HCT116 (cell line): Measurements from ENCODE around the gene PARVA. TPM values are rescaled to one million over a fixed set of nuclear protein-coding genes. Genes with fewer than 3 reads are reported as not detected.

ENCODE experiments used
- ATAC-seq: fragments of 200-7000 bp; cut with Tn5 transposase; 2 replicates; pipeline ENCODE4 v1.9.1; 2020; ENCODE audit warnings: mild to moderate bottlenecking, moderate library complexity
- BruUV-seq: library from RNA; stranded (reverse); fragments of 400-500 nt; replicated peaks from 2 replicates; lab custom pipeline; 2021; lab: Mats Ljungman, UMichigan
- CTCF ChIA-PET: fragments of 300-600 bp; sonication (Branson Sonifier 250); formaldehyde crosslinking; loops from one replicate; lab custom pipeline; 2021; ENCODE audit warnings: antibody characterized with exemption; lab: Charles Lee
- POLR2A ChIA-PET: fragments of 300-600, 350-600 bp; sonication (Branson Sonifier 250); formaldehyde crosslinking; loops from one replicate; lab custom pipeline; 2021; ENCODE audit warnings: antibody characterized with exemption; lab: Charles Lee
- RAD21 ChIA-PET, 2 experiments: fragments of 300-600 bp; sonication (Branson Sonifier 250); formaldehyde crosslinking; loops; one replicate each; lab custom pipeline; 2023; ENCODE audit warnings: low total read pairs in 2 of 2; ENCODE audit not compliant: uncharacterized antibody in 2 of 2, unreplicated experiment in 2 of 2, low non-redundant PET in 1 of 2; lab: Charles Lee
- DNase-seq: peaks from one replicate; pipeline ENCODE4 v3.0.0-alpha.2; 2010; ENCODE audit warnings: low read depth, low spot score
- H2AFZ ChIP-seq: fragments of 200-600 bp; shearing (Covaris generic), sonication (generic); 2 replicates; pipeline ENCODE4 v1.6.1; 2017; ENCODE audit warnings: low read depth, mixed run types, mixed read lengths, antibody characterized with exemption, low read length; ENCODE audit not compliant: poor library complexity, severe bottlenecking
- H3K27ac ChIP-seq: 2 replicates; pipeline ENCODE4 v1.5.1; 2012; ENCODE audit warnings: low read depth, low read length
- H3K27me3 ChIP-seq: fragments of 200-600 bp; sonication (generic); 2 replicates; pipeline ENCODE4 v1.6.1; 2016; ENCODE audit warnings: mixed run types, low read length, mixed read lengths; ENCODE audit not compliant: insufficient read depth
- H3K36me3 ChIP-seq, 2 experiments: fragments of 200-500 bp in 1 of 2; fragments of 200-600 bp in 1 of 2; sonication (Bioruptor generic) in 1 of 2; sonication (generic) in 1 of 2; 2 replicates each; pipeline versions ENCODE4 v1.5.1 to v1.6.1; 2014 to 2016; ENCODE audit warnings: low read length in 2 of 2, inconsistent platforms in 1 of 2, mixed read lengths in 1 of 2, mixed run types in 1 of 2; ENCODE audit not compliant: insufficient read depth in 2 of 2, control insufficient read depth in 1 of 2
- H3K4me1 ChIP-seq, 2 experiments: fragments of 200-600 bp in 1 of 2; sonication (generic) in 1 of 2; 2 replicates each; pipeline versions ENCODE4 v1.5.1 to v1.6.1; 2012 to 2017; ENCODE audit warnings: low read length in 2 of 2, inconsistent platforms in 1 of 2, mild to moderate bottlenecking in 1 of 2, mixed read lengths in 1 of 2, mixed run types in 1 of 2, moderate library complexity in 1 of 2; ENCODE audit not compliant: insufficient read depth in 2 of 2, control insufficient read depth in 1 of 2
- H3K4me2 ChIP-seq: fragments of 200-600 bp; sonication (generic); 2 replicates; pipeline ENCODE4 v1.6.1; 2017; ENCODE audit warnings: mixed run types, low read length, mixed read lengths
- H3K4me3 ChIP-seq, 2 experiments: fragments of 200-600 bp in 1 of 2; sonication (generic) in 1 of 2; replicated peaks in 1 of 2; 2 replicates each; pipeline ENCODE4 v1.5.1; 2011 to 2016; ENCODE audit warnings: low read length in 2 of 2, control low read depth in 1 of 2, low read depth in 1 of 2, mild to moderate bottlenecking in 1 of 2, mixed read lengths in 1 of 2, mixed run types in 1 of 2
- H3K79me2 ChIP-seq: fragments of 200-600 bp; sonication (generic); 2 replicates; pipeline ENCODE4 v1.6.1; 2017; ENCODE audit warnings: mild to moderate bottlenecking, mixed run types, low read length, moderate library complexity, mixed read lengths; ENCODE audit not compliant: insufficient read depth
- H3K9ac ChIP-seq: fragments of 200-600 bp; sonication (generic); 2 replicates; pipeline ENCODE4 v1.6.1; 2016; ENCODE audit warnings: low read length, mixed read lengths
- H3K9me2 ChIP-seq: fragments of 200-600 bp; sonication (generic), shearing (Covaris generic); 2 replicates; pipeline ENCODE4 v1.6.1; 2017; ENCODE audit warnings: mixed run types, mild to moderate bottlenecking, moderate library complexity; ENCODE audit not compliant: insufficient read depth
- H3K9me3 ChIP-seq, 2 experiments: fragments of 200-500 bp in 1 of 2; fragments of 200-600 bp in 1 of 2; sonication (Bioruptor generic) in 1 of 2; sonication (generic) in 1 of 2; 2 replicates each; pipeline ENCODE4 v1.6.1; 2014 to 2017; ENCODE audit warnings: low read length in 2 of 2, mixed read lengths in 2 of 2, inconsistent platforms in 1 of 2, low read depth in 1 of 2, mild to moderate bottlenecking in 1 of 2, mixed run types in 1 of 2, moderate library complexity in 1 of 2; ENCODE audit not compliant: control insufficient read depth in 1 of 2, insufficient read depth in 1 of 2
- H4K20me1 ChIP-seq: fragments of 200-600 bp; sonication (generic), shearing (Covaris generic); 2 replicates; pipeline ENCODE4 v1.6.1; 2017; ENCODE audit warnings: mixed run types, mild to moderate bottlenecking, moderate library complexity; ENCODE audit not compliant: insufficient read depth
- CEBPB ChIP-seq: IDR thresholded peaks from 2 replicates; pipeline ENCODE4 v1.6.1; 2012; ENCODE audit warnings: low read depth
- CTCF ChIP-seq, 3 experiments: fragments of 200-600 bp in 1 of 3; sonication (generic) in 1 of 3; IDR thresholded peaks in 2 of 3; conservative IDR thresholded peaks in 1 of 3; 2 replicates each; pipeline ENCODE4 v1.5.1; 2012 to 2017; ENCODE audit warnings: low read depth in 2 of 3, low read length in 2 of 3, antibody characterized with exemption in 1 of 3, borderline replicate concordance in 1 of 3, control low read depth in 1 of 3, mild to moderate bottlenecking in 1 of 3, mixed read lengths in 1 of 3, mixed run types in 1 of 3, moderate library complexity in 1 of 3; ENCODE audit not compliant: insufficient read depth in 1 of 3
- EGR1 ChIP-seq: IDR thresholded peaks from 2 replicates; pipeline ENCODE4 v1.6.1; 2012; ENCODE audit warnings: low read depth
- ELF1 ChIP-seq: IDR thresholded peaks from 2 replicates; pipeline ENCODE4 v1.6.1; 2012; ENCODE audit warnings: low read depth, borderline replicate concordance
- EZH2 ChIP-seq: fragments of 200-600 bp; sonication (generic); IDR thresholded peaks from 2 replicates; pipeline ENCODE4 v1.6.1; 2017; ENCODE audit warnings: antibody characterized with exemption, mixed run types
- EZH2phosphoT487 ChIP-seq: fragments of 200-600 bp; IDR thresholded peaks from 2 replicates; pipeline ENCODE4 v1.6.1; 2018; ENCODE audit warnings: antibody characterized with exemption, borderline replicate concordance
- JUND ChIP-seq: IDR thresholded peaks from 2 replicates; pipeline ENCODE4 v1.6.1; 2012
- MAX ChIP-seq: IDR thresholded peaks from 2 replicates; pipeline ENCODE4 v1.6.1; 2012
- RAD21 ChIP-seq: IDR thresholded peaks from 2 replicates; pipeline ENCODE4 v1.6.1; 2012; ENCODE audit warnings: low read depth, mild to moderate bottlenecking
- SIN3A ChIP-seq: IDR thresholded peaks from 2 replicates; pipeline ENCODE4 v1.6.1; 2012; ENCODE audit warnings: low read depth
- SP1 ChIP-seq: IDR thresholded peaks from 2 replicates; pipeline ENCODE4 v1.6.1; 2012; ENCODE audit warnings: low read depth
- SRF ChIP-seq: IDR thresholded peaks from 2 replicates; pipeline ENCODE4 v1.6.1; 2012; ENCODE audit warnings: low read depth
- TCF7L2 ChIP-seq: IDR thresholded peaks from 2 replicates; pipeline ENCODE4 v1.7.0; 2011; ENCODE audit warnings: borderline replicate concordance, inconsistent platforms; ENCODE audit not compliant: insufficient read depth, insufficient read length; ENCODE audit errors: extremely low read depth
- ZBTB33 ChIP-seq: IDR thresholded peaks from 2 replicates; pipeline ENCODE4 v1.6.1; 2011; ENCODE audit warnings: mild to moderate bottlenecking, low read length, moderate library complexity; ENCODE audit not compliant: insufficient replicate concordance; ENCODE audit errors: extremely low read depth
- ZFX ChIP-seq: fragments of 450-650 bp; IDR thresholded peaks from 2 replicates; pipeline ENCODE4 v1.6.1; 2017
- ZNF274 ChIP-seq: fragments of 200-500 bp; sonication (Bioruptor generic); IDR thresholded peaks from 2 replicates; pipeline ENCODE4 v1.6.1; 2014; ENCODE audit warnings: mild to moderate bottlenecking, low read depth, low read length, inconsistent platforms
- intact Hi-C: fragments of 100-400 bp; cut with micrococcal nuclease; formaldehyde crosslinking; loops from 2 replicates; pipeline ENCODE4 v1.10.0; 2022
- total RNA-seq: library from RNA; stranded (reverse); gene quantifications from one replicate; pipeline ENCODE4 v1.2.1, GENCODE V29; 2021; ENCODE audit not compliant: unreplicated experiment

The PARVA gene
- total RNA-seq, 1 experiment from 2014 or later, result 18.4 TPM

DNA sequence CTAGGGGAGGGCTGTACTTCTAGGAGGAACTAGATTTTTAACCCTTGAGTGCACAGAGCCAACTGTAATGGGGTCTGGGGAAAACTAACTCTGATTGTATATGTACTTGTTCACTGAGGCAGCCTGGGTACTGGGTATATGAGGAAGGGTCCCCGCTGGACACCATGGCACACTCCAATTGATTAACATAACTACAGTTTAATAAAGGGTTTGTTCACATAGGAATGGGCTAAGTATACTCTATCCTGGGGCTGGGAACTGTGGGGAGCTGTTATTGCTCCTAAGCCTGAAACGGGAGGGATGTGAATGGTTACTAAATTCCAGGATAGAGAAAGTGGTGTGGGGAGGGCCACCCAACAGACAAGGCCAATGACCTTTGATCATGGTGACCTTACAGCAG, 67.6 kb downstream of the PARVA start:
- POLR2A ChIA-PET, result no interaction called here

DNA sequence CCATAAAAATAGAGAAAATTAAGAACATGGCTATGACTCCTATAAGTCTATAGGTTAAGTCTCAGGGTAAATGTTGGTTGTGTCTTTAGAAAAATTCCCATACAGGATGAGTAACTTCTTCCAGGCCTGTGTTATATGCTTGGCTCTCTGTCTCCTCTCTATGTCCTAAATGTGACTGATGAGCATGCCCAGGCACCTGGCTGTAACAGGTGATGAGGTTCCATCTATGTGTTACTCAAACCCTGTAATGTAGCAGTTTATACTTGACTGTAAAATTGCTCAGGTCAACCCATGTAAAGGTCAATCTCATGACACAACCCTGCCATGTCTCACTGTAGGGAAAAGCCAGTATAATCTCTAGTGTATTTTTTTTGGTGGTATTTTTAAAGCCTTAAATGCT, 69.5 kb downstream of the PARVA start:
- Histone ChIP-seq H3K9ac (no peak overlapping the region), H3K4me2 (no peak overlapping the region), H3K27me3 (no peaks in the 10 kb centered on the region), H3K9me2 (no peaks in the 10 kb centered on the region), H3K9me3 (no peaks in the 10 kb centered on the region), H4K20me1 (no peaks in the 10 kb centered on the region), H2AFZ (no peak overlapping the region), H3K36me3 (no peaks in the 10 kb centered on the region), H3K4me1 (peaks cover 0 to 12% of the 10 kb centered on the region in 2 experiments; a peak in 1 of 4 replicates), H3K4me3 (no peak overlapping the region), H3K27ac (no peak overlapping the region), H3K79me2 (no peaks in the 10 kb centered on the region)
- ChIA-PET POLR2A (no interaction called here), RAD21 (no interaction called here), CTCF (no interaction called here)
- TF ChIP-seq ZBTB33 (no peak), RAD21 (no peak), SRF (no peak), TCF7L2 (no peak), SIN3A (no peak), ZFX (no peak), ELF1 (no peak), SP1 (no peak), ZNF274 (no peak), CEBPB (no peak), EZH2phosphoT487 (no peak), JUND (no peak), MAX (no peak)
- no TSS peak for BruUV-seq
- ATAC-seq (no peak), DNase-seq (no peak)
- intact Hi-C loops, result no loop called here

More for the DNA sequence above, 67.6 kb downstream of the PARVA start:
- H3K4me2 ChIP-seq, result no peak overlapping the region
- no peak overlapping the region for H3K4me3 ChIP-seq
- H4K20me1 ChIP-seq, result no peaks in the 10 kb centered on the region
- ChIA-PET RAD21 (no interaction called here), CTCF (no interaction called here)
- no peak for ATAC-seq
- H2AFZ ChIP-seq, result no peak overlapping the region
- no peaks in the 10 kb centered on the region for H3K79me2 ChIP-seq
- no peaks in the 10 kb centered on the region for H3K36me3 ChIP-seq
- no peak overlapping the region for H3K9ac ChIP-seq
- H3K4me1 ChIP-seq, result peaks cover 0 to 4% of the 10 kb centered on the region in 2 experiments; a peak in 1 of 4 replicates
- no peaks in the 10 kb centered on the region for H3K9me3 ChIP-seq
- H3K27ac ChIP-seq, result no peak overlapping the region
- H3K27me3 ChIP-seq, result no peaks in the 10 kb centered on the region
- intact Hi-C loops, result no loop called here
- no peak for TF ChIP-seq ZNF274
- no peak for TF ChIP-seq CTCF (IDR thresholded peaks at IDR 0.05 in 2 of 3, conservative IDR thresholded peaks at IDR 0.05 in 1 of 3; ENCODE audit: borderline replicate concordance in 1 of 3, insufficient read depth in 1 of 3, low read depth in 2 of 3, low read length in 2 of 3)
- no peak for TF ChIP-seq EGR1
- no peak for TF ChIP-seq EZH2
- TF ChIP-seq SRF, result no peak
- no peak for TF ChIP-seq ZFX
- TF ChIP-seq, all 23 proteins: peak for 0
- no TSS peak for BruUV-seq
- H3K9me2 ChIP-seq, result no peaks in the 10 kb centered on the region
- DNase-seq, result no peak
